Measurements from ENCODE around the gene ACAN. TPM values are rescaled to one million over a fixed set of nuclear protein-coding genes. Genes with fewer than 3 reads are reported as not detected.

ACAN gene
- total RNA-seq, 1 experiment from 2014 or later, result 0.50 TPM

DNA sequence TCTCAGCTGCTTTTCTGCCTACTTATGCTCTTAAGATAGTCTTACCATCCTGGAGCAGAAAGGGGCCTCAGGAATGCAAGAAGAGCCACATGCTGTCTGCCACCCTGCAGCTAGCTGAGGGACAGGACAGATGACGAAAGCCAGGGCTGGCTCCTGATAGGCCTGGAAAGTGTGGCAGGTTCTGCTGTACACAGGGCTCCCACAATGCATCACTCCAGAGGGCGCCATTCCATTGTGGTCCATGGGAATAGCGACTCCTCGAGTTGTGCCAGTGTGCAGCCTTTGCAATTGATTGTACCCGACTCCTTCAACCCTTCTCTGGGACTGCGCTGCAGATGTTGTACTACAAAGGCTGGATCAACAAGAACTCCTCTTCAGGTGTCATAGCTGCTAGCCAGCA is 11.2 kb downstream of the ACAN start:
- DNase-seq, result no peak
- no peaks in the 10 kb centered on the region for H4K20me1 ChIP-seq (ENCODE audit: control insufficient read depth, insufficient read depth, insufficient read length)
- Mint-ChIP-seq H3K27ac (no peak overlapping the region), H3K36me3 (ENCODE audit: insufficient read depth in 1 of 3, low read depth in 3 of 3) (no peaks in the 10 kb centered on the region; a peak in 1 of 7 replicates), H3K9me3 (no peaks in the 10 kb centered on the region), H3K4me1 (peaks cover 8 to 14% of the 10 kb centered on the region in 2 experiments), H3K4me3 (no peak overlapping the region), H3K27me3 (ENCODE audit: low read depth) (peaks cover 24% of the 10 kb centered on the region)
- H4K5ac ChIP-seq (ENCODE audit: insufficient read length, low read depth, low read length), result no peak overlapping the region
- no peaks in the 10 kb centered on the region for H3K4me1 ChIP-seq (ENCODE audit: insufficient read depth, low read length)
- no CpG with 5 or more reads among the region's 6 CpGs for WGBS (ENCODE audit: extremely low coverage, insufficient read length, low lambda C conversion rate)
- no peak overlapping the region for H2BK120ac ChIP-seq (ENCODE audit: low read depth, low read length, poor library complexity, severe bottlenecking)
- no peak overlapping the region for H4K91ac ChIP-seq (ENCODE audit: insufficient read length, low read depth, low read length)
- H3K9ac ChIP-seq (ENCODE audit: extremely low read depth, insufficient read length, low read length), result no peak overlapping the region
- no peaks in the 10 kb centered on the region for H3K9me3 ChIP-seq (ENCODE audit: control insufficient read depth, low read depth, low read length)
- no peak overlapping the region for H2BK12ac ChIP-seq (ENCODE audit: insufficient read length, low read depth, low read length)
- H3K18ac ChIP-seq (ENCODE audit: insufficient read length, low read depth, low read length), result no peak overlapping the region
- no peak overlapping the region for H4K8ac ChIP-seq (replicated peaks; ENCODE audit: insufficient read length, low read depth, low read length)
- no peak overlapping the region for H3K14ac ChIP-seq (ENCODE audit: insufficient read depth, low read length)
- H3K27me3 ChIP-seq (ENCODE audit: insufficient read depth, low read length), result no peaks in the 10 kb centered on the region
- H3K4ac ChIP-seq (ENCODE audit: low read depth, low read length), result no peak overlapping the region
- H3T11ph ChIP-seq (ENCODE audit: low read length), result no peak overlapping the region
- no peak overlapping the region for H3K23ac ChIP-seq (ENCODE audit: insufficient read length, low read depth, low read length)
- no peaks in the 10 kb centered on the region for H3K79me1 ChIP-seq (ENCODE audit: insufficient read depth, low read depth, low read length, poor library complexity, severe bottlenecking)
- no peak overlapping the region for H3K4me2 ChIP-seq (ENCODE audit: insufficient read depth, insufficient read length, low read length)
- no peaks in the 10 kb centered on the region for H3K79me2 ChIP-seq (ENCODE audit: insufficient read depth, low read length)
- no peaks in the 10 kb centered on the region for H3K23me2 ChIP-seq (ENCODE audit: insufficient read length, low read depth, low read length, poor library complexity, severe bottlenecking)
- H3K56ac ChIP-seq (ENCODE audit: insufficient read length, low read depth, low read length), result no peak overlapping the region
- no peak overlapping the region for H2BK15ac ChIP-seq (ENCODE audit: low read depth, low read length)
- no peak overlapping the region for H2BK20ac ChIP-seq (ENCODE audit: low read depth, low read length, poor library complexity, severe bottlenecking)
- H3K27ac ChIP-seq (ENCODE audit: insufficient read length, low read depth, low read length), result no peak overlapping the region
- TF ChIP-seq, protein P1, sequence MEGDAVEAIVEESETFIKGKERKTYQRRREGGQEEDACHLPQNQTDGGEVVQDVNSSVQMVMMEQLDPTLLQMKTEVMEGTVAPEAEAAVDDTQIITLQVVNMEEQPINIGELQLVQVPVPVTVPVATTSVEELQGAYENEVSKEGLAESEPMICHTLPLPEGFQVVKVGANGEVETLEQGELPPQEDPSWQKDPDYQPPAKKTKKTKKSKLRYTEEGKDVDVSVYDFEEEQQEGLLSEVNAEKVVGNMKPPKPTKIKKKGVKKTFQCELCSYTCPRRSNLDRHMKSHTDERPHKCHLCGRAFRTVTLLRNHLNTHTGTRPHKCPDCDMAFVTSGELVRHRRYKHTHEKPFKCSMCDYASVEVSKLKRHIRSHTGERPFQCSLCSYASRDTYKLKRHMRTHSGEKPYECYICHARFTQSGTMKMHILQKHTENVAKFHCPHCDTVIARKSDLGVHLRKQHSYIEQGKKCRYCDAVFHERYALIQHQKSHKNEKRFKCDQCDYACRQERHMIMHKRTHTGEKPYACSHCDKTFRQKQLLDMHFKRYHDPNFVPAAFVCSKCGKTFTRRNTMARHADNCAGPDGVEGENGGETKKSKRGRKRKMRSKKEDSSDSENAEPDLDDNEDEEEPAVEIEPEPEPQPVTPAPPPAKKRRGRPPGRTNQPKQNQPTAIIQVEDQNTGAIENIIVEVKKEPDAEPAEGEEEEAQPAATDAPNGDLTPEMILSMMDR (conservative IDR thresholded peaks at IDR 0.05), result no peak
- no peak overlapping the region for H2AK5ac ChIP-seq (ENCODE audit: insufficient read length, low read length)
- H2BK5ac ChIP-seq (ENCODE audit: insufficient read length, low read length), result no peak overlapping the region
- H2AFZ ChIP-seq (ENCODE audit: low read length), result no peak overlapping the region
